ENCODE results near the gene PPP1R13B.
"Not testable (repeated sequence)": the region's sequence is repeated elsewhere in the genome, so short reads cannot be mapped to it uniquely, and the experiment has no call there.

The PPP1R13B gene

GRCh38 chr14:103828315-103828967, 18.9 kb downstream of the PPP1R13B start:
- peak; percentile 13 for DNase-seq

- no peak for DNase-seq
These were observed 22.3 kb downstream of the PPP1R13B start for GRCh38 chr14:103825101-103825500.

GRCh38 chr14:103820908-103821307, 26.5 kb downstream of the PPP1R13B start:
- no peak for DNase-seq

GRCh38 chr14:103820382-103820781, 27.0 kb downstream of the PPP1R13B start:
- no peak for DNase-seq

- peak; percentile 18 for DNase-seq
These were observed 27.7 kb downstream of the PPP1R13B start for GRCh38 chr14:103819503-103820307.

GRCh38 chr14:103818870-103819269, 28.5 kb downstream of the PPP1R13B start:
- no peak for DNase-seq

- DNase-seq = no peak
These were observed 29.0 kb downstream of the PPP1R13B start for GRCh38 chr14:103818422-103818821.

GRCh38 chr14:103817595-103817994, 29.8 kb downstream of the PPP1R13B start:
- DNase-seq = no peak

GRCh38 chr14:103816991-103817390, 30.4 kb downstream of the PPP1R13B start:
- no peak for DNase-seq

- no peak for DNase-seq
These were observed 32.1 kb downstream of the PPP1R13B start for GRCh38 chr14:103815253-103815652.

- no peak for DNase-seq
These were observed 36.2 kb downstream of the PPP1R13B start for GRCh38 chr14:103811189-103811588.

GRCh38 chr14:103808403-103809001, 38.9 kb downstream of the PPP1R13B start:
- DNase-seq = peak; percentile 73

GRCh38 chr14:103806805-103807204, 40.6 kb downstream of the PPP1R13B start:
- DNase-seq = no peak

- peak; percentile 5 for DNase-seq
These were observed 41.7 kb downstream of the PPP1R13B start for GRCh38 chr14:103805708-103806107.

- DNase-seq = peak; percentile 30
These were observed 43.7 kb downstream of the PPP1R13B start for GRCh38 chr14:103803661-103804060.

- no peak for DNase-seq
These were observed 45.0 kb downstream of the PPP1R13B start for GRCh38 chr14:103802356-103802755.

GRCh38 chr14:103801459-103801858, 45.9 kb downstream of the PPP1R13B start:
- peak; percentile 80 for DNase-seq

GRCh38 chr14:103793192-103793591, 54.2 kb downstream of the PPP1R13B start:
- DNase-seq = peak; percentile 8

GRCh38 chr14:103788086-103788485, 59.3 kb downstream of the PPP1R13B start:
- DNase-seq = no peak

GRCh38 chr14:103782376-103782775, 65.0 kb downstream of the PPP1R13B start:
- no peak for DNase-seq

GRCh38 chr14:103776319-103776718, 71.1 kb downstream of the PPP1R13B start:
- DNase-seq = not testable (repeated sequence)

GRCh38 chr14:103775506-103775905, 71.9 kb downstream of the PPP1R13B start:
- no peak for DNase-seq

- no peak for DNase-seq
These were observed 73.9 kb downstream of the PPP1R13B start for GRCh38 chr14:103773521-103773920.

Measured in fibroblast of upper back skin (primary cell).